Activated CD8-positive, alpha-beta T cell treated with anti-CD3 and anti-CD28 coated beads for 36 hours (primary cell): ENCODE data around the gene TAF3. TPM values are rescaled to one million over a fixed set of nuclear protein-coding genes. Genes with fewer than 3 reads are reported as not detected.

Experiments
- ATAC-seq: fragments of 200-7000 bp; cut with Tn5 transposase; one replicate; pipeline ENCODE4 v1.10.0; 2021; ENCODE audit warnings: mild to moderate bottlenecking, moderate library complexity
- CTCF ChIA-PET: fragments of 350-600 bp; sonication (Branson Sonifier 250); formaldehyde crosslinking; loops from one replicate; lab custom pipeline; 2021; ENCODE audit warnings: antibody characterized with exemption; lab: Charles Lee
- POLR2A ChIA-PET: fragments of 350-600 bp; sonication (Branson Sonifier 250); formaldehyde crosslinking; loops from one replicate; lab custom pipeline; 2021; ENCODE audit warnings: antibody characterized with exemption; lab: Charles Lee
- DNase-seq: peaks from one replicate; pipeline ENCODE4 v3.0.0-alpha.2; 2020
- H3K27ac Mint-ChIP-seq: one replicate; pipeline ENCODE4 v1.8.0; 2021; ENCODE audit warnings: mild to moderate bottlenecking, mixed read lengths
- H3K27me3 Mint-ChIP-seq: one replicate; pipeline ENCODE4 v1.8.0; 2021; ENCODE audit warnings: mixed read lengths
- H3K36me3 Mint-ChIP-seq: one replicate; pipeline ENCODE4 v1.8.0; 2021; ENCODE audit warnings: low read depth, mixed read lengths
- H3K4me1 Mint-ChIP-seq: one replicate; pipeline ENCODE4 v1.8.0; 2021; ENCODE audit warnings: low read depth, mixed read lengths
- H3K4me3 Mint-ChIP-seq: one replicate; pipeline ENCODE4 v1.8.0; 2021; ENCODE audit warnings: mild to moderate bottlenecking, moderate library complexity, mixed read lengths
- H3K9me3 Mint-ChIP-seq: one replicate; pipeline ENCODE4 v1.8.0; 2021; ENCODE audit warnings: mixed read lengths
- CTCF ChIP-seq: fragments of 200-600 bp; IDR thresholded peaks from one replicate; pipeline ENCODE4 v1.8.0; 2022; ENCODE audit warnings: antibody characterized with exemption, mild to moderate bottlenecking
- intact Hi-C: fragments of 100-400 bp; cut with micrococcal nuclease; formaldehyde crosslinking; loops from one replicate; pipeline ENCODE4 v1.10.0; 2022
- total RNA-seq, 2 experiments: library from RNA; stranded (reverse); gene quantifications; one replicate each; pipeline ENCODE4 v1.2.3, GENCODE V29; 2021

Gene TAF3
- total RNA-seq, 2 experiments from 2014 or later, result 12.5 to 12.7 TPM

- TF ChIP-seq CTCF, result no peak
- intact Hi-C loops, result no loop called here
- ATAC-seq (no peak), DNase-seq (no peak)
- Mint-ChIP-seq H3K4me3 (no peak overlapping the region), H3K9me3 (no peaks in the 10 kb centered on the region), H3K27me3 (no peaks in the 10 kb centered on the region), H3K27ac (no peak overlapping the region), H3K36me3 (peaks cover 51% of the 10 kb centered on the region), H3K4me1 (no peaks in the 10 kb centered on the region)
- ChIA-PET POLR2A (no interaction called here), CTCF (no interaction called here)
Observed at GRCh38 chr10:7802606-7803005, 15.7 kb upstream of the TAF3 start.

GRCh38 chr10:7804216-7804615 is 14.1 kb upstream of the TAF3 start:
- Mint-ChIP-seq H3K9me3 (no peaks in the 10 kb centered on the region), H3K4me1 (no peaks in the 10 kb centered on the region), H3K4me3 (no peak overlapping the region), H3K27ac (peak overlapping the region; percentile 3), H3K36me3 (peaks cover 50% of the 10 kb centered on the region), H3K27me3 (no peaks in the 10 kb centered on the region)
- ATAC-seq, result no peak
- intact Hi-C loops, result no loop called here
- no peak for DNase-seq
- TF ChIP-seq CTCF, result no peak
- POLR2A ChIA-PET, result interaction anchor here (0.6 to 1.5 kb wide), 3 partner anchors 12 to 18 kb away, joined by 3 read pairs; partner anchors contain the start of genes ATP5F1C and KIN
- CTCF ChIA-PET, result no interaction called here

GRCh38 chr10:7804741-7805140 is 13.6 kb upstream of the TAF3 start:
- H3K27me3 Mint-ChIP-seq, result no peaks in the 10 kb centered on the region
- POLR2A ChIA-PET, result interaction anchor here (1.2 to 3.1 kb wide), 3 partner anchors 13 to 17 kb away, joined by 3 to 7 read pairs (median 3); partner anchors contain the start of genes ATP5F1C, KIN and TAF3
- peaks cover 45% of the 10 kb centered on the region for H3K36me3 Mint-ChIP-seq
- CTCF ChIA-PET, result no interaction called here
- no peak overlapping the region for H3K4me3 Mint-ChIP-seq
- no peaks in the 10 kb centered on the region for H3K9me3 Mint-ChIP-seq
- peak overlapping the region; percentile 13 for H3K27ac Mint-ChIP-seq
- DNase-seq (no peak), ATAC-seq (no peak)
- TF ChIP-seq CTCF, result no peak
- no peaks in the 10 kb centered on the region for H3K4me1 Mint-ChIP-seq
- intact Hi-C loops, result no loop called here

GRCh38 chr10:7808686-7809267 is 9.5 kb upstream of the TAF3 start:
- H3K4me1 Mint-ChIP-seq, result no peaks in the 10 kb centered on the region
- no peak overlapping the region for H3K4me3 Mint-ChIP-seq
- H3K27me3 Mint-ChIP-seq, result no peaks in the 10 kb centered on the region
- intact Hi-C loops, result no loop called here
- H3K27ac Mint-ChIP-seq, result no peak overlapping the region
- POLR2A ChIA-PET, result interaction anchor here (1.0 to 2.6 kb wide), 3 partner anchors 8 to 21 kb away, joined by 3 to 12 read pairs (median 3); partner anchors contain the start of genes ATP5F1C, KIN and TAF3
- peaks cover 19% of the 10 kb centered on the region for H3K36me3 Mint-ChIP-seq
- no peak for ATAC-seq
- no peak for TF ChIP-seq CTCF
- H3K9me3 Mint-ChIP-seq, result no peaks in the 10 kb centered on the region
- DNase-seq, result no peak
- CTCF ChIA-PET, result interaction anchor here (1.2 to 2.9 kb wide), 3 partner anchors 9 to 283 kb away, joined by 3 to 7 read pairs (median 4); no protein-coding TSS in a partner anchor

- H3K9me3 Mint-ChIP-seq, result no peaks in the 10 kb centered on the region
- H3K4me1 Mint-ChIP-seq, result no peaks in the 10 kb centered on the region
- no peaks in the 10 kb centered on the region for H3K27me3 Mint-ChIP-seq
- TF ChIP-seq CTCF, result no peak
- ATAC-seq (no peak), DNase-seq (no peak)
- CTCF ChIA-PET, result interaction anchor here (1.1 kb wide), 1 partner anchor 52 kb away, joined by 3 read pairs; no protein-coding TSS in a partner anchor
- H3K27ac Mint-ChIP-seq, result no peak overlapping the region
- peaks cover 8% of the 10 kb centered on the region for H3K36me3 Mint-ChIP-seq
- intact Hi-C loops, result no loop called here
- POLR2A ChIA-PET, result interaction anchor here (2.6 kb wide), 1 partner anchor 8 kb away, joined by 12 read pairs; the partner anchor contains the start of gene TAF3
- H3K4me3 Mint-ChIP-seq, result no peak overlapping the region
Observed at GRCh38 chr10:7810443-7810842, 7.9 kb upstream of the TAF3 start.
